ENCODE measurements around the gene TBC1D1.

TBC1D1 gene

GRCh38 chr4:38117591-38117990 is 226.7 kb downstream of the TBC1D1 start:
- Histone ChIP-seq H3K4me3 (ENCODE audit: low read depth, low read length, poor library complexity, severe bottlenecking) (no peak overlapping the region), H3F3A (ENCODE audit: insufficient read depth, low read length) (no peaks in the 10 kb centered on the region), H3K79me2 (ENCODE audit: insufficient read depth, low read length) (no peaks in the 10 kb centered on the region), H3K9ac (ENCODE audit: low read length) (no peak overlapping the region), H3K4me2 (ENCODE audit: low read length) (no peak overlapping the region), H3K27me3 (ENCODE audit: insufficient read depth, low read length) (no peaks in the 10 kb centered on the region), H4K20me1 (ENCODE audit: insufficient read depth, low read length) (no peaks in the 10 kb centered on the region), H3K9me3 (ENCODE audit: low read length) (no peaks in the 10 kb centered on the region), H3K9me2 (ENCODE audit: low read depth, low read length) (no peaks in the 10 kb centered on the region), H2AFZ (ENCODE audit: low read length) (no peak overlapping the region), H3K4me1 (ENCODE audit: insufficient read depth, low read length, severe bottlenecking) (no peaks in the 10 kb centered on the region), H3K36me3 (ENCODE audit: insufficient read depth, low read length) (peaks cover 98% of the 10 kb centered on the region), H3K27ac (ENCODE audit: low read depth, low read length, poor library complexity, severe bottlenecking) (no peak overlapping the region)
- TF ChIP-seq CTCF (IDR thresholded peaks at IDR 0.05; ENCODE audit: low read length) (no peak), EZH2 (IDR thresholded peaks at IDR 0.05; ENCODE audit: borderline replicate concordance, low read length) (no peak)

GRCh38 chr4:38119668-38120385 is 228.9 kb downstream of the TBC1D1 start:
- H3K4me2 ChIP-seq (ENCODE audit: low read length) = no peak overlapping the region
- peaks cover 97% of the 10 kb centered on the region for H3K36me3 ChIP-seq (ENCODE audit: insufficient read depth, low read length)

GRCh38 chr4:38120772-38121171 is 229.9 kb downstream of the TBC1D1 start:
- Histone ChIP-seq H2AFZ (ENCODE audit: low read length) (no peak overlapping the region), H3K9ac (ENCODE audit: low read length) (no peak overlapping the region), H3K36me3 (ENCODE audit: insufficient read depth, low read length) (peaks cover 97% of the 10 kb centered on the region)

More at GRCh38 chr4:38119668-38120385, 228.9 kb downstream of the TBC1D1 start:
- H2AFZ ChIP-seq (ENCODE audit: low read length) = no peak overlapping the region
- TF ChIP-seq CTCF (IDR thresholded peaks at IDR 0.05; ENCODE audit: low read length) = no peak
- no peak for TF ChIP-seq EZH2 (IDR thresholded peaks at IDR 0.05; ENCODE audit: borderline replicate concordance, low read length)
- no peak overlapping the region for H3K9ac ChIP-seq (ENCODE audit: low read length)
- no peaks in the 10 kb centered on the region for H3K9me2 ChIP-seq (ENCODE audit: low read depth, low read length)
- no peaks in the 10 kb centered on the region for H3K79me2 ChIP-seq (ENCODE audit: insufficient read depth, low read length)
- no peak overlapping the region for H3K27ac ChIP-seq (ENCODE audit: low read depth, low read length, poor library complexity, severe bottlenecking)
- H3F3A ChIP-seq (ENCODE audit: insufficient read depth, low read length) = no peaks in the 10 kb centered on the region
- H3K4me1 ChIP-seq (ENCODE audit: insufficient read depth, low read length, severe bottlenecking) = no peaks in the 10 kb centered on the region
- H3K27me3 ChIP-seq (ENCODE audit: insufficient read depth, low read length) = no peaks in the 10 kb centered on the region
- no peak overlapping the region for H3K4me3 ChIP-seq (ENCODE audit: low read depth, low read length, poor library complexity, severe bottlenecking)
- H3K9me3 ChIP-seq (ENCODE audit: low read length) = no peaks in the 10 kb centered on the region
- no peaks in the 10 kb centered on the region for H4K20me1 ChIP-seq (ENCODE audit: insufficient read depth, low read length)

More at GRCh38 chr4:38120772-38121171, 229.9 kb downstream of the TBC1D1 start:
- Histone ChIP-seq H3K27me3 (ENCODE audit: insufficient read depth, low read length) (no peaks in the 10 kb centered on the region), H3F3A (ENCODE audit: insufficient read depth, low read length) (no peaks in the 10 kb centered on the region), H3K4me2 (ENCODE audit: low read length) (no peak overlapping the region), H3K79me2 (ENCODE audit: insufficient read depth, low read length) (no peaks in the 10 kb centered on the region), H3K9me3 (ENCODE audit: low read length) (no peaks in the 10 kb centered on the region), H3K27ac (ENCODE audit: low read depth, low read length, poor library complexity, severe bottlenecking) (no peak overlapping the region), H3K4me1 (ENCODE audit: insufficient read depth, low read length, severe bottlenecking) (no peaks in the 10 kb centered on the region), H4K20me1 (ENCODE audit: insufficient read depth, low read length) (no peaks in the 10 kb centered on the region), H3K4me3 (ENCODE audit: low read depth, low read length, poor library complexity, severe bottlenecking) (no peak overlapping the region), H3K9me2 (ENCODE audit: low read depth, low read length) (no peaks in the 10 kb centered on the region)
- no peak for TF ChIP-seq CTCF (IDR thresholded peaks at IDR 0.05; ENCODE audit: low read length)
- TF ChIP-seq EZH2 (IDR thresholded peaks at IDR 0.05; ENCODE audit: borderline replicate concordance, low read length) = no peak
